HepG2 (cell line): ENCODE data around the gene SPHK2. TPM values are rescaled to one million over a fixed set of nuclear protein-coding genes. Genes with fewer than 3 reads are reported as not detected.

Experiments
- ARID5B ChIP-seq: IDR thresholded peaks from 2 replicates; pipeline ENCODE4 v1.4.0; 2020; ENCODE audit warnings: mild to moderate bottlenecking, missing genetic modification reagents
- CCDC6 ChIP-seq: sonication (generic); formaldehyde crosslinking; IDR thresholded peaks from 2 replicates; pipeline ENCODE4 v1.8.1; 2022; ENCODE audit warnings: mild to moderate bottlenecking, missing genetic modification reagents, moderate library complexity
- CENPBD1 ChIP-seq: sonication (generic); formaldehyde crosslinking; IDR thresholded peaks from 2 replicates; pipeline ENCODE4 v1.8.0; 2022; ENCODE audit warnings: missing genetic modification reagents, low read depth, mild to moderate bottlenecking, borderline replicate concordance
- ELF1 ChIP-seq: sonication (generic); formaldehyde crosslinking; IDR thresholded peaks from 2 replicates; pipeline ENCODE4 v1.4.0; 2020; ENCODE audit warnings: missing genetic modification reagents
- MEIS2 ChIP-seq: sonication (generic); formaldehyde crosslinking; IDR thresholded peaks from 2 replicates; pipeline ENCODE4 v1.9.0; 2021; ENCODE audit warnings: mild to moderate bottlenecking, missing genetic modification reagents
- NCOR1 ChIP-seq: fragments of 200-600 bp; sonication (generic); IDR thresholded peaks from 2 replicates; pipeline ENCODE4 v1.7.0; 2017; ENCODE audit warnings: antibody characterized with exemption, low read length, borderline replicate concordance
- PHF21A ChIP-seq: sonication (generic); formaldehyde crosslinking; IDR thresholded peaks from 2 replicates; pipeline ENCODE4 v1.5.0; 2020; ENCODE audit warnings: mild to moderate bottlenecking, missing genetic modification reagents
- ZKSCAN1 ChIP-seq: fragments of 150-350 bp; IDR thresholded peaks from 2 replicates; pipeline ENCODE4 v1.6.1; 2014; ENCODE audit warnings: low read length
- ZNF331 ChIP-seq: sonication (generic); formaldehyde crosslinking; IDR thresholded peaks from 2 replicates; pipeline ENCODE4 v1.4.0; 2020; ENCODE audit warnings: missing genetic modification reagents
- ZNF350 ChIP-seq: sonication (generic); formaldehyde crosslinking; IDR thresholded peaks from 2 replicates; pipeline ENCODE4 v1.4.0; 2020; ENCODE audit warnings: mild to moderate bottlenecking, low read depth, missing genetic modification reagents, borderline replicate concordance
- polyA plus RNA-seq, 8 experiments: library from polyadenylated mRNA; depleted of rRNA in 3 of 8; stranded (reverse) in 7 of 8; unstranded in 1 of 8; fragments of >200 nt; fragmentation: Illumina TruSeq in 4 of 8; extraction: Trizol in 4 of 8; gene quantifications; 2 replicates each; pipeline versions ENCODE4 v1.2.1 to v1.2.3, GENCODE V29; 2011 to 2016; ENCODE audit warnings: low read depth in 4 of 8, missing spikeins in 1 of 8, mixed read lengths in 1 of 8; ENCODE audit not compliant: insufficient read depth in 1 of 8
- total RNA-seq, 5 experiments: library from RNA; depleted of rRNA; stranded (reverse); fragments of >200 nt; fragmentation: Illumina TruSeq; extraction: Trizol; gene quantifications; 2 replicates each; pipeline ENCODE4 v1.2.3, GENCODE V29; 2016; ENCODE audit warnings: low read depth in 1 of 5
- TF ChIP-seq, protein P1 (sequence below): sonication (generic); formaldehyde crosslinking; IDR thresholded peaks from 2 replicates; pipeline ENCODE4 v1.4.0; 2020; ENCODE audit warnings: mild to moderate bottlenecking, missing genetic modification reagents
- TF ChIP-seq, protein P2 (sequence below): sonication (generic); formaldehyde crosslinking; conservative IDR thresholded peaks from 2 replicates; pipeline ENCODE4 v1.8.0; 2022; ENCODE audit warnings: mild to moderate bottlenecking, moderate library complexity, missing genetic modification reagents
- TF ChIP-seq, protein P3 (sequence below): sonication (generic); IDR thresholded peaks from 2 replicates; pipeline ENCODE4 v1.6.1; 2016; ENCODE audit warnings: low read depth, borderline replicate concordance

The SPHK2 gene
- total and polyA plus RNA-seq, 2 of the 13 experiments (the other 11 are each of a cell fraction or from before 2014, with no cell fraction given) = 2.9 to 14.4 TPM

DNA sequence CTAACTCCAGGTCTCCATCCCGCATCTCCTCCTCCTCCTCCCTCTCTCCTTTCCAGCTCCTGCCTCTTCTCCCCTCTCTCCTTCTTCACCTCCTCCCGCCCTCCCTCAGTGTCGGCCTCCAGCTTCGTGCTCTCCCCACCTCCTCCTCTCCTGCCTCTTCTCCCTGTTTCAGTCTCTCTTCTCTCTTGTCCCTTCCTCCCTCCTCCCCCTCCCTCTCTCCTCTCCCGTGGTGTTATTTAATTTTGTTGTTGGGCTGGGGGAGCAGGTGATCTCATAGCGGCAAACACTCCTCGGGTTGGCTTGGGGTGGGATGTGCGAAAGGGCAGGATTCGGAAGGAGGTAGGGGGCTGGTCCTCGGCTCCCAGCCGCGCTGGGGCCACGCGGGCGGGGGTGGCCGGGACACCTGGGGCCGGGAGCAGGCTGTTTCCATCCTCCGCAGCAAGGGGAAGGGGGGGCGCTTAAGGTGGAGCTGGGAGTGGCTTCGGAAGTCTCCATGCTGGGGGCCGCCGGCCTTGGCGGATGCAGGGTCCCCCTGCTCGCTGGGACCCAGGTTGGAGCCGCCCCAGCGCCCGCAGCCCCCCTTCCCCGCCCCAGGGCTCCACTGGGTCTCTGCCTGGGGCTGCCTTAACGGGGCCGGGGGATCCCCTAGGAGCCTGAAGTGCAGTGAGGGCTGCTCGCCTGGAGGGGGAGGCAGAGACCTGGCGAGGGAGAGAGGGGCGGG is 26.9 kb downstream of the SPHK2 start, which contains the start of gene CA11 (continued):
- TF ChIP-seq ARID5B (peak; percentile 29; the same call in 1 of the 2 replicates), ELF1 (no peak), NCOR1 (no peak), MEIS2 (CRISPR knock-in tag) (0 out of 2 replicates have a peak, but pooled peaks have one; percentile 25), ZNF331 (0 out of 2 replicates have a peak, but pooled peaks have one; percentile 28), CENPBD1 (CRISPR knock-in tag) (no peak), PHF21A (CRISPR knock-in tag) (no peak), CCDC6 (CRISPR knock-in tag) (no peak), ZNF350 (CRISPR knock-in tag) (0 out of 2 replicates have a peak, but pooled peaks have one; percentile 35), ZKSCAN1 (no peak)
- TF ChIP-seq, protein P1, sequence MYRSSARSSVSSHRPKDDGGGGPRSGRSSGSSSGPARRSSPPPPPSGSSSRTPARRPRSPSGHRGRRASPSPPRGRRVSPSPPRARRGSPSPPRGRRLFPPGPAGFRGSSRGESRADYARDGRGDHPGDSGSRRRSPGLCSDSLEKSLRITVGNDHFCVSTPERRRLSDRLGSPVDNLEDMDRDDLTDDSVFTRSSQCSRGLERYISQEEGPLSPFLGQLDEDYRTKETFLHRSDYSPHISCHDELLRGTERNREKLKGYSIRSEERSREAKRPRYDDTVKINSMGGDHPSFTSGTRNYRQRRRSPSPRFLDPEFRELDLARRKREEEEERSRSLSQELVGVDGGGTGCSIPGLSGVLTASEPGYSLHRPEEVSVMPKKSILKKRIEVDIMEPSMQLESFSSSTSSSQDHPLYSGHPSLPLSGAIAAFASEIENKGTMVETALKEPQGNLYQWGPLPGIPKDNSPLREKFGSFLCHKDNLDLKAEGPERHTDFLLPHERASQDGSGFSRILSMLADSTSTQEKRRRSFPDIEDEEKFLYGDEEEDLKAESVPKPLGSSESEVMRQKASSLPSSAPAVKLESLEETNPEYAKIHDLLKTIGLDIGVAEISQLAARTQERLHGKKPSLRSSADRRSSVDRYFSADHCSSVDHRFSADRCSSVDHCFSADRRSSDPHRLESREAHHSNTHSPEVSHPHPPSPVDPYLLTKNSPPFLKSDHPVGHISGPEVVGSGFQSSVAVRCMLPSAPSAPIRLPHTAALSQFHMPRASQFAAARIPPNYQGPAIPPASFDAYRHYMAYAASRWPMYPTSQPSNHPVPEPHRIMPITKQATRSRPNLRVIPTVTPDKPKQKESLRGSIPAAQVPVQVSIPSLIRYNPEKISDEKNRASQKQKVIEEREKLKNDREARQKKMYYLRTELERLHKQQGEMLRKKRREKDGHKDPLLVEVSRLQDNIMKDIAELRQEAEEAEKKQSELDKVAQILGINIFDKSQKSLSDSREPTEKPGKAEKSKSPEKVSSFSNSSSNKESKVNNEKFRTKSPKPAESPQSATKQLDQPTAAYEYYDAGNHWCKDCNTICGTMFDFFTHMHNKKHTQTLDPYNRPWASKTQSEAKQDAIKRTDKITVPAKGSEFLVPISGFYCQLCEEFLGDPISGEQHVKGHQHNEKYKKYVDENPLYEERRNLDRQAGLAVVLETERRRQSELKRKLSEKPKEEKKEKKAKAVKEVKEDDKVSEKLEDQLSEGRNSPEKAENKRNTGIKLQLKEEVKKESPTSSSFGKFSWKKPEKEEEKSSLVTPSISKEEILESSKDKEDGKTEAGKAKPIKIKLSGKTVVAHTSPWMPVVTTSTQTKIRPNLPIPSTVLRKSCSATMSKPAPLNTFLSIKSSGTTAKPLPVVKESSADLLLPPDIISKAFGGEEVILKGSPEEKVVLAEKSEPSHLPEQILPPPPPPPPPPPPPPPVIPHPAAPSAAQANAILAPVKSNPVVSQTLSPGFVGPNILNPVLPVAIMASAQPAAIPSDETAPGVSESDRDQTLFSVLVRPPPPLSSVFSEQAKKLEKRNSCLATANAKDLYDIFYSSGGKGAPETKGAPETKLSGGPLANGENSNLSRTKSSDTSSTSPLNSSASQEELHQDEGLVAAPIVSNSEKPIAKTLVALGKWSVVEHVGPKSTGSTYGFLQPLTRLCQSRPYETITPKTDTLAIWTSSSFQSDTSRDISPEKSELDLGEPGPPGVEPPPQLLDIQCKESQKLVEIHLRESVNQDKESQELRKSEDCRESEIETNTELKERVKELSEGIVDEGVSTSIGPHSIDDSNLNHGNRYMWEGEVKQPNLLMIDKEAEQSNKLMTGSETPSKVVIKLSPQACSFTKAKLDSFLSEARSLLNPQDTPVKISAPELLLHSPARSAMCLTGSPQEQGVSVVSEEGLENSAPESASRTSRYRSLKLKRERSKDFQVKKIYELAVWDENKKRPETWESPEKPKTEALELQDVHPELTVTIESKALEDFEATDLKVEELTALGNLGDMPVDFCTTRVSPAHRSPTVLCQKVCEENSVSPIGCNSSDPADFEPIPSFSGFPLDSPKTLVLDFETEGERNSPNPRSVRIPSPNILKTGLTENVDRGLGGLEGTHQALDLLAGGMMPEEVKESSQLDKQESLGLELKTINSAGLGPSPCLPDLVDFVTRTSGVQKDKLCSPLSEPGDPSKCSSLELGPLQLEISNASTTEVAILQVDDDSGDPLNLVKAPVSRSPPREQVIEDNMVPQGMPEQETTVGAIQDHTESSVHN (CRISPR knock-in tag) = no peak
- TF ChIP-seq, protein P2, sequence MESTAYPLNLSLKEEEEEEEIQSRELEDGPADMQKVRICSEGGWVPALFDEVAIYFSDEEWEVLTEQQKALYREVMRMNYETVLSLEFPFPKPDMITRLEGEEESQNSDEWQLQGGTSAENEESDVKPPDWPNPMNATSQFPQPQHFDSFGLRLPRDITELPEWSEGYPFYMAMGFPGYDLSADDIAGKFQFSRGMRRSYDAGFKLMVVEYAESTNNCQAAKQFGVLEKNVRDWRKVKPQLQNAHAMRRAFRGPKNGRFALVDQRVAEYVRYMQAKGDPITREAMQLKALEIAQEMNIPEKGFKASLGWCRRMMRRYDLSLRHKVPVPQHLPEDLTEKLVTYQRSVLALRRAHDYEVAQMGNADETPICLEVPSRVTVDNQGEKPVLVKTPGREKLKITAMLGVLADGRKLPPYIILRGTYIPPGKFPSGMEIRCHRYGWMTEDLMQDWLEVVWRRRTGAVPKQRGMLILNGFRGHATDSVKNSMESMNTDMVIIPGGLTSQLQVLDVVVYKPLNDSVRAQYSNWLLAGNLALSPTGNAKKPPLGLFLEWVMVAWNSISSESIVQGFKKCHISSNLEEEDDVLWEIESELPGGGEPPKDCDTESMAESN (CRISPR knock-in tag) = no peak
- TF ChIP-seq, protein P3, sequence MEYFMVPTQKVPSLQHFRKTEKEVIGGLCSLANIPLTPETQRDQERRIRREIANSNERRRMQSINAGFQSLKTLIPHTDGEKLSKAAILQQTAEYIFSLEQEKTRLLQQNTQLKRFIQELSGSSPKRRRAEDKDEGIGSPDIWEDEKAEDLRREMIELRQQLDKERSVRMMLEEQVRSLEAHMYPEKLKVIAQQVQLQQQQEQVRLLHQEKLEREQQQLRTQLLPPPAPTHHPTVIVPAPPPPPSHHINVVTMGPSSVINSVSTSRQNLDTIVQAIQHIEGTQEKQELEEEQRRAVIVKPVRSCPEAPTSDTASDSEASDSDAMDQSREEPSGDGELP = no peak; the same call in 1 of the 2 replicates
